HepG2 (cell line): ENCODE results near the gene DPAGT1. TPM values are rescaled to one million over a fixed set of nuclear protein-coding genes. Genes with fewer than 3 reads are reported as not detected.

Source experiments
- FOSL2 ChIP-seq: sonication (generic); formaldehyde crosslinking; IDR thresholded peaks from 2 replicates; pipeline ENCODE4 v1.4.0; 2020; ENCODE audit warnings: missing genetic modification reagents
- NFKBIZ ChIP-seq: IDR thresholded peaks from 2 replicates; pipeline ENCODE4 v1.6.1; 2018; ENCODE audit warnings: missing genetic modification reagents, missing compliant biosample characterization
- NR3C1 ChIP-seq: sonication (generic); formaldehyde crosslinking; IDR thresholded peaks from 2 replicates; pipeline ENCODE4 v1.4.0; 2020; ENCODE audit warnings: missing genetic modification reagents
- PCBP1 ChIP-seq: fragments of 200-400 bp; formaldehyde crosslinking; IDR thresholded peaks from 2 replicates; pipeline ENCODE4 v1.6.1; 2017; ENCODE audit warnings: mild to moderate bottlenecking, low read depth, low read length, borderline replicate concordance
- PHF20 ChIP-seq: sonication (generic); formaldehyde crosslinking; IDR thresholded peaks from 2 replicates; pipeline ENCODE4 v1.5.0; 2020; ENCODE audit warnings: mild to moderate bottlenecking, missing genetic modification reagents
- SAFB2 ChIP-seq: sonication (generic); formaldehyde crosslinking; IDR thresholded peaks from 2 replicates; pipeline ENCODE4 v1.5.1; 2020; ENCODE audit warnings: missing genetic modification reagents, low read depth, mild to moderate bottlenecking, borderline replicate concordance
- SRSF1 ChIP-seq: fragments of 200-400 bp; formaldehyde crosslinking; optimal IDR thresholded peaks from 2 replicates; pipeline ENCODE3; 2017; ENCODE audit warnings: mild to moderate bottlenecking, low read depth, low read length, moderate library complexity
- ZFY ChIP-seq: sonication (generic); formaldehyde crosslinking; IDR thresholded peaks from 2 replicates; pipeline ENCODE4 v1.4.0; 2020; ENCODE audit warnings: missing genetic modification reagents
- ZNF160 ChIP-seq: sonication (generic); formaldehyde crosslinking; IDR thresholded peaks from 2 replicates; pipeline ENCODE4 v1.8.0; 2022; ENCODE audit warnings: mild to moderate bottlenecking, inconsistent platforms, missing genetic modification reagents
- ZNF441 ChIP-seq: sonication (generic); formaldehyde crosslinking; IDR thresholded peaks from 2 replicates; pipeline ENCODE4 v1.7.0; 2021; ENCODE audit warnings: missing genetic modification reagents, borderline replicate concordance
- ZNF501 ChIP-seq: sonication (generic); formaldehyde crosslinking; IDR thresholded peaks from 2 replicates; pipeline ENCODE4 v1.5.1; 2020; ENCODE audit warnings: mild to moderate bottlenecking, moderate library complexity, missing genetic modification reagents
- ZSCAN31 ChIP-seq: sonication (generic); formaldehyde crosslinking; IDR thresholded peaks from 2 replicates; pipeline ENCODE4 v1.5.0; 2020; ENCODE audit warnings: low read depth, mild to moderate bottlenecking, missing genetic modification reagents
- polyA plus RNA-seq, 8 experiments: library from polyadenylated mRNA; depleted of rRNA in 3 of 8; stranded (reverse) in 7 of 8; unstranded in 1 of 8; fragments of >200 nt; fragmentation: Illumina TruSeq in 4 of 8; extraction: Trizol in 4 of 8; gene quantifications; 2 replicates each; pipeline versions ENCODE4 v1.2.1 to v1.2.3, GENCODE V29; 2011 to 2016; ENCODE audit warnings: low read depth in 4 of 8, missing spikeins in 1 of 8, mixed read lengths in 1 of 8; ENCODE audit not compliant: insufficient read depth in 1 of 8
- total RNA-seq, 5 experiments: library from RNA; depleted of rRNA; stranded (reverse); fragments of >200 nt; fragmentation: Illumina TruSeq; extraction: Trizol; gene quantifications; 2 replicates each; pipeline ENCODE4 v1.2.3, GENCODE V29; 2016; ENCODE audit warnings: low read depth in 1 of 5
- TF ChIP-seq, protein P1 (sequence below): IDR thresholded peaks from 2 replicates; pipeline ENCODE4 v1.6.1; 2012; ENCODE audit warnings: inconsistent platforms
- TF ChIP-seq, protein P2 (sequence below): sonication (generic); formaldehyde crosslinking; IDR thresholded peaks from 2 replicates; pipeline ENCODE4 v1.4.0; 2020; ENCODE audit warnings: missing genetic modification reagents
- TF ChIP-seq, protein P3 (sequence below): IDR thresholded peaks from 2 replicates; pipeline ENCODE4 v1.6.1; 2016; ENCODE audit warnings: mild to moderate bottlenecking
- TF ChIP-seq, protein P4 (sequence below): sonication (generic); formaldehyde crosslinking; IDR thresholded peaks from 2 replicates; pipeline ENCODE4 v1.5.1; 2020; ENCODE audit warnings: mild to moderate bottlenecking, moderate library complexity, missing genetic modification reagents
- TF ChIP-seq, protein P5 (sequence below): sonication (generic); formaldehyde crosslinking; conservative IDR thresholded peaks from 2 replicates; pipeline ENCODE4 v1.5.0; 2020; ENCODE audit warnings: missing genetic modification reagents
- TF ChIP-seq, protein P6 (sequence below), 2 experiments: fragments of 450-650 bp in 1 of 2; sonication (generic) in 1 of 2; formaldehyde crosslinking; IDR thresholded peaks; 2 replicates each; pipeline versions ENCODE4 v1.5.0 to v1.8.0; 2020 to 2022; ENCODE audit warnings: mild to moderate bottlenecking in 1 of 2, missing genetic modification reagents in 1 of 2
- TF ChIP-seq, protein P7 (sequence below): sonication (generic); formaldehyde crosslinking; IDR thresholded peaks from 2 replicates; pipeline ENCODE4 v1.8.0; 2022; ENCODE audit warnings: mild to moderate bottlenecking, missing genetic modification reagents, borderline replicate concordance

Gene DPAGT1
- total and polyA plus RNA-seq, 2 of the 13 experiments (the other 11 are each of a cell fraction or from before 2014, with no cell fraction given): 37.6 to 70.7 TPM

DNA sequence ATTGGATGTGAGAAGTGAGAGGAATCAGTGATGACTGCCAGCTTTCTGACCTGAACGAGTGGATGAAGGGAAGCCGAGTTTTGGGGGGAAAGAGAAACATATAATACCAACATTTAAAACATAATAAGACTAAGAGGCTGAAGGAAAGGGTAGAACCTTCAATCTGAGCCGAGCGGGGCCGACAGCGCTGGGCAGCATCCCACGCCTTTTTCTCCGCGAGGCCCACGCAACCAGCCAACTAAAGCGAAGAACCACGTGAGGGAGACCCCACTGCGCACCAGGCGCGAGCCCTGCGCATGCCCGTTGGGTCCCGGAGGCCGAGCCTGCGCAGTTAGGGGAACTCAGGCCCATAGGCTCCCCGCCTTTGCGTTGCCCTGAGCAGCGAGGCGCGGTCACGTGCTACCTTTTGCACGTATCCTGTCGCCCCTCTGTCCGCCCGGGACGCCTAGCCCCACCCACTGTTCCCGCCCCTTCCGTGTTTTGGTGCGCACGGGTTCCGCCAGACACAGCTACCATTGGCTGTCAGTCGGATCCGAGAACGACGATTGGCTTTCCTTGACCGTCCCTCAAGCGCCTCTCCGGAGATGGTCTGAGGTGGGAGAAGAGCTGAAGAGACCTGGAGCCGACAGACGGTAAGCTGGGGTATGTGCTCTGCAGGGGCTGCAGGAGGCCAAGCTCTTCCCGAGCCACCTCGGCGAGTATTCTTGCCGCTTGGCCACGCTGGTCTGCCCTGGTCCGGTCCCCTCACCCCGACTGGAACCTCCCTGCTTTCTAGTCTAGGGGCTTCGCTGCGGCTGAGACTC is 19.6 kb upstream of the DPAGT1 start, which contains the start of gene HINFP (continued):
- peak; percentile 36; the same call in 1 of the 2 replicates for TF ChIP-seq FOSL2 (CRISPR knock-in tag)
- TF ChIP-seq, protein P1, sequence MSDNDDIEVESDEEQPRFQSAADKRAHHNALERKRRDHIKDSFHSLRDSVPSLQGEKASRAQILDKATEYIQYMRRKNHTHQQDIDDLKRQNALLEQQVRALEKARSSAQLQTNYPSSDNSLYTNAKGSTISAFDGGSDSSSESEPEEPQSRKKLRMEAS: peak; percentile 99
- peak; percentile 73 for TF ChIP-seq PHF20
- TF ChIP-seq PCBP1: 0 out of 2 replicates have a peak, but pooled peaks have one; percentile 34
- TF ChIP-seq, protein P2, sequence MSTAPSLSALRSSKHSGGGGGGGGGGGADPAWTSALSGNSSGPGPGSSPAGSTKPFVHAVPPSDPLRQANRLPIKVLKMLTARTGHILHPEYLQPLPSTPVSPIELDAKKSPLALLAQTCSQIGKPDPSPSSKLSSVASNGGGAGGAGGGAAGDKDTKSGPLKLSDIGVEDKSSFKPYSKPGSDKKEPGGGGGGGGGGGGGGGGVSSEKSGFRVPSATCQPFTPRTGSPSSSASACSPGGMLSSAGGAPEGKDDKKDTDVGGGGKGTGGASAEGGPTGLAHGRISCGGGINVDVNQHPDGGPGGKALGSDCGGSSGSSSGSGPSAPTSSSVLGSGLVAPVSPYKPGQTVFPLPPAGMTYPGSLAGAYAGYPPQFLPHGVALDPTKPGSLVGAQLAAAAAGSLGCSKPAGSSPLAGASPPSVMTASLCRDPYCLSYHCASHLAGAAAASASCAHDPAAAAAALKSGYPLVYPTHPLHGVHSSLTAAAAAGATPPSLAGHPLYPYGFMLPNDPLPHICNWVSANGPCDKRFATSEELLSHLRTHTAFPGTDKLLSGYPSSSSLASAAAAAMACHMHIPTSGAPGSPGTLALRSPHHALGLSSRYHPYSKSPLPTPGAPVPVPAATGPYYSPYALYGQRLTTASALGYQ (CRISPR knock-in tag): no peak
- peak; percentile 60; the same call in 1 of the 2 replicates for TF ChIP-seq SAFB2 (CRISPR knock-in tag)
- 0 out of 2 replicates have a peak, but pooled peaks have one; percentile 8 for TF ChIP-seq ZNF160
- TF ChIP-seq, protein P3, sequence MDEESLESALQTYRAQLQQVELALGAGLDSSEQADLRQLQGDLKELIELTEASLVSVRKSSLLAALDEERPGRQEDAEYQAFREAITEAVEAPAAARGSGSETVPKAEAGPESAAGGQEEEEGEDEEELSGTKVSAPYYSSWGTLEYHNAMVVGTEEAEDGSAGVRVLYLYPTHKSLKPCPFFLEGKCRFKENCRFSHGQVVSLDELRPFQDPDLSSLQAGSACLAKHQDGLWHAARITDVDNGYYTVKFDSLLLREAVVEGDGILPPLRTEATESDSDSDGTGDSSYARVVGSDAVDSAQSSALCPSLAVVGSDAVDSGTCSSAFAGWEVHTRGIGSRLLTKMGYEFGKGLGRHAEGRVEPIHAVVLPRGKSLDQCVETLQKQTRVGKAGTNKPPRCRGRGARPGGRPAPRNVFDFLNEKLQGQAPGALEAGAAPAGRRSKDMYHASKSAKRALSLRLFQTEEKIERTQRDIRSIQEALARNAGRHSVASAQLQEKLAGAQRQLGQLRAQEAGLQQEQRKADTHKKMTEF (CRISPR knock-in tag): peak; percentile 86
- peak; percentile 60 for TF ChIP-seq SRSF1
- TF ChIP-seq ZNF501 (CRISPR knock-in tag): peak; percentile 85
- TF ChIP-seq, protein P4, sequence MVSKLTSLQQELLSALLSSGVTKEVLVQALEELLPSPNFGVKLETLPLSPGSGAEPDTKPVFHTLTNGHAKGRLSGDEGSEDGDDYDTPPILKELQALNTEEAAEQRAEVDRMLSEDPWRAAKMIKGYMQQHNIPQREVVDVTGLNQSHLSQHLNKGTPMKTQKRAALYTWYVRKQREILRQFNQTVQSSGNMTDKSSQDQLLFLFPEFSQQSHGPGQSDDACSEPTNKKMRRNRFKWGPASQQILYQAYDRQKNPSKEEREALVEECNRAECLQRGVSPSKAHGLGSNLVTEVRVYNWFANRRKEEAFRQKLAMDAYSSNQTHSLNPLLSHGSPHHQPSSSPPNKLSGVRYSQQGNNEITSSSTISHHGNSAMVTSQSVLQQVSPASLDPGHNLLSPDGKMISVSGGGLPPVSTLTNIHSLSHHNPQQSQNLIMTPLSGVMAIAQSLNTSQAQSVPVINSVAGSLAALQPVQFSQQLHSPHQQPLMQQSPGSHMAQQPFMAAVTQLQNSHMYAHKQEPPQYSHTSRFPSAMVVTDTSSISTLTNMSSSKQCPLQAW: no peak
- peak; percentile 92 for TF ChIP-seq ZNF441 (CRISPR knock-in tag)
- peak; percentile 86 for TF ChIP-seq ZFY (CRISPR knock-in tag)
- TF ChIP-seq, protein P5, sequence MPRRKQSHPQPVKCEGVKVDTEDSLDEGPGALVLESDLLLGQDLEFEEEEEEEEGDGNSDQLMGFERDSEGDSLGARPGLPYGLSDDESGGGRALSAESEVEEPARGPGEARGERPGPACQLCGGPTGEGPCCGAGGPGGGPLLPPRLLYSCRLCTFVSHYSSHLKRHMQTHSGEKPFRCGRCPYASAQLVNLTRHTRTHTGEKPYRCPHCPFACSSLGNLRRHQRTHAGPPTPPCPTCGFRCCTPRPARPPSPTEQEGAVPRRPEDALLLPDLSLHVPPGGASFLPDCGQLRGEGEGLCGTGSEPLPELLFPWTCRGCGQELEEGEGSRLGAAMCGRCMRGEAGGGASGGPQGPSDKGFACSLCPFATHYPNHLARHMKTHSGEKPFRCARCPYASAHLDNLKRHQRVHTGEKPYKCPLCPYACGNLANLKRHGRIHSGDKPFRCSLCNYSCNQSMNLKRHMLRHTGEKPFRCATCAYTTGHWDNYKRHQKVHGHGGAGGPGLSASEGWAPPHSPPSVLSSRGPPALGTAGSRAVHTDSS (CRISPR knock-in tag): no peak
- TF ChIP-seq NFKBIZ (CRISPR knock-in tag): 0 out of 2 replicates have a peak, but pooled peaks have one; percentile 32
- TF ChIP-seq, protein P6, sequence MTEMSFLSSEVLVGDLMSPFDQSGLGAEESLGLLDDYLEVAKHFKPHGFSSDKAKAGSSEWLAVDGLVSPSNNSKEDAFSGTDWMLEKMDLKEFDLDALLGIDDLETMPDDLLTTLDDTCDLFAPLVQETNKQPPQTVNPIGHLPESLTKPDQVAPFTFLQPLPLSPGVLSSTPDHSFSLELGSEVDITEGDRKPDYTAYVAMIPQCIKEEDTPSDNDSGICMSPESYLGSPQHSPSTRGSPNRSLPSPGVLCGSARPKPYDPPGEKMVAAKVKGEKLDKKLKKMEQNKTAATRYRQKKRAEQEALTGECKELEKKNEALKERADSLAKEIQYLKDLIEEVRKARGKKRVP (CRISPR knock-in tag; IDR thresholded peaks at IDR 0.05): peak in 1 of 2 experiments; percentile 57; a peak in 1 of 4 replicates
- TF ChIP-seq, protein P7, sequence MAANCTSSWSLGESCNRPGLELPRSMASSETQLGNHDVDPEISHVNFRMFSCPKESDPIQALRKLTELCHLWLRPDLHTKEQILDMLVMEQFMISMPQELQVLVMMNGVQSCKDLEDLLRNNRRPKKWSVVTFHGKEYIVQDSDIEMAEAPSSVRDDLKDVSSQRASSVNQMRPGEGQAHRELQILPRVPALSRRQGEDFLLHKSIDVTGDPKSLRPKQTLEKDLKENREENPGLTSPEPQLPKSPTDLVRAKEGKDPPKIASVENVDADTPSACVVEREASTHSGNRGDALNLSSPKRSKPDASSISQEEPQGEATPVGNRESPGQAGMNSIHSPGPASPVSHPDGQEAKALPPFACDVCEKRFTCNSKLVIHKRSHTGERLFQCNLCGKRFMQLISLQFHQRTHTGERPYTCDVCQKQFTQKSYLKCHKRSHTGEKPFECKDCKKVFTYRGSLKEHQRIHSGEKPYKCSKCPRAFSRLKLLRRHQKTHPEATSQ (CRISPR knock-in tag): peak; percentile 62; the same call in 1 of the 2 replicates
- TF ChIP-seq NR3C1 (CRISPR knock-in tag): no peak
- TF ChIP-seq ZSCAN31 (CRISPR knock-in tag): 0 out of 2 replicates have a peak, but pooled peaks have one; percentile 44
